Duodenal mucosa (tissue), 2 donors: ENCODE measurements around the gene AP1G2.

ENCODE experiments used
- H3K27ac ChIP-seq: one replicate; pipeline ENCODE4 v1.7.0; 2013; ENCODE audit warnings: low read depth, low read length
- H3K27me3 ChIP-seq, 2 donors: one replicate each; pipeline ENCODE4 v1.7.0; 2013; ENCODE audit warnings: low read length in 2 of 2, control low read depth in 1 of 2; ENCODE audit not compliant: insufficient read depth in 2 of 2, control insufficient read depth in 1 of 2
- H3K36me3 ChIP-seq, 2 donors: one replicate each; pipeline ENCODE4 v1.7.0; 2013; ENCODE audit warnings: low read length in 2 of 2, control low read depth in 1 of 2; ENCODE audit not compliant: insufficient read depth in 2 of 2, control insufficient read depth in 1 of 2
- H3K4me1 ChIP-seq, 2 donors: one replicate each; pipeline ENCODE4 v1.7.0; 2013; ENCODE audit warnings: low read length in 2 of 2, control low read depth in 1 of 2; ENCODE audit not compliant: insufficient read depth in 2 of 2, control insufficient read depth in 1 of 2
- H3K4me3 ChIP-seq, 2 donors: one replicate each; pipeline ENCODE4 v1.7.0; 2013; ENCODE audit warnings: low read length in 2 of 2, low read depth in 1 of 2
- H3K9ac ChIP-seq, 2 donors: one replicate each; pipeline ENCODE4 v1.7.0; 2013; ENCODE audit warnings: low read length in 2 of 2, low read depth in 1 of 2
- H3K9me3 ChIP-seq, 2 donors: one replicate each; pipeline ENCODE4 v1.7.0; 2013; ENCODE audit warnings: low read length in 2 of 2, control low read depth in 1 of 2; ENCODE audit not compliant: control insufficient read depth in 1 of 2

The AP1G2 gene

GRCh38 chr14:23548351-23549318 lies 19.0 kb downstream of the AP1G2 start:
- no peak overlapping the region for H3K4me3 ChIP-seq
- no peak overlapping the region for H3K27ac ChIP-seq
- H3K4me1 ChIP-seq = peaks cover 21 to 29% of the 10 kb centered on the region in 2 donors
- H3K9me3 ChIP-seq = no peaks in the 10 kb centered on the region
- H3K36me3 ChIP-seq = no peaks in the 10 kb centered on the region
- H3K27me3 ChIP-seq = no peaks in the 10 kb centered on the region
- no peak overlapping the region for H3K9ac ChIP-seq

- no peak overlapping the region for H3K9ac ChIP-seq
- H3K4me1 ChIP-seq = peaks cover 21 to 29% of the 10 kb centered on the region in 2 donors
Measured at GRCh38 chr14:23547924-23548323, 19.7 kb downstream of the AP1G2 start.

GRCh38 chr14:23546450-23547035 lies 21.0 kb downstream of the AP1G2 start:
- H3K4me3 ChIP-seq = no peak overlapping the region
- no peaks in the 10 kb centered on the region for H3K27me3 ChIP-seq
- H3K27ac ChIP-seq = no peak overlapping the region
- H3K9ac ChIP-seq = no peak overlapping the region
- H3K4me1 ChIP-seq = peaks cover 21 to 29% of the 10 kb centered on the region in 2 donors
- no peaks in the 10 kb centered on the region for H3K36me3 ChIP-seq
- H3K9me3 ChIP-seq = no peaks in the 10 kb centered on the region

More at GRCh38 chr14:23547924-23548323, 19.7 kb downstream of the AP1G2 start:
- H3K27me3 ChIP-seq = no peaks in the 10 kb centered on the region
- H3K9me3 ChIP-seq = no peaks in the 10 kb centered on the region
- no peaks in the 10 kb centered on the region for H3K36me3 ChIP-seq
- H3K4me3 ChIP-seq = no peak overlapping the region
- H3K27ac ChIP-seq = no peak overlapping the region

GRCh38 chr14:23545740-23546365 lies 21.7 kb downstream of the AP1G2 start:
- H3K4me1 ChIP-seq = peaks cover 20 to 29% of the 10 kb centered on the region in 2 donors
- H3K9me3 ChIP-seq = no peaks in the 10 kb centered on the region
- no peak overlapping the region for H3K27ac ChIP-seq
- no peak overlapping the region for H3K4me3 ChIP-seq
- no peak overlapping the region for H3K9ac ChIP-seq
- no peaks in the 10 kb centered on the region for H3K36me3 ChIP-seq
- H3K27me3 ChIP-seq = no peaks in the 10 kb centered on the region

GRCh38 chr14:23544511-23545447 lies 22.8 kb downstream of the AP1G2 start:
- no peaks in the 10 kb centered on the region for H3K36me3 ChIP-seq
- H3K4me1 ChIP-seq = peaks cover 11 to 20% of the 10 kb centered on the region in 2 donors
- no peak overlapping the region for H3K27ac ChIP-seq
- H3K9ac ChIP-seq = no peak overlapping the region
- peak overlapping the region; percentile 8 to 38 for H3K4me3 ChIP-seq
- H3K27me3 ChIP-seq = no peaks in the 10 kb centered on the region
- H3K9me3 ChIP-seq = no peaks in the 10 kb centered on the region

- H3K4me1 ChIP-seq = peaks cover 11 to 13% of the 10 kb centered on the region in 2 donors
- no peak overlapping the region for H3K27ac ChIP-seq
- H3K9me3 ChIP-seq = no peaks in the 10 kb centered on the region
- no peak overlapping the region for H3K9ac ChIP-seq
- no peaks in the 10 kb centered on the region for H3K27me3 ChIP-seq
- no peaks in the 10 kb centered on the region for H3K36me3 ChIP-seq
- no peak overlapping the region for H3K4me3 ChIP-seq
Measured at GRCh38 chr14:23543403-23543802, 24.2 kb downstream of the AP1G2 start.

- H3K36me3 ChIP-seq = no peaks in the 10 kb centered on the region
- no peak overlapping the region for H3K4me3 ChIP-seq
- no peaks in the 10 kb centered on the region for H3K9me3 ChIP-seq
- H3K27me3 ChIP-seq = no peaks in the 10 kb centered on the region
- peaks cover 11 to 13% of the 10 kb centered on the region in 2 donors for H3K4me1 ChIP-seq
- no peak overlapping the region for H3K27ac ChIP-seq
- no peak overlapping the region for H3K9ac ChIP-seq
Measured at GRCh38 chr14:23542261-23542660, 25.3 kb downstream of the AP1G2 start.

- no peak overlapping the region for H3K4me3 ChIP-seq
- H3K27me3 ChIP-seq = no peaks in the 10 kb centered on the region
- H3K27ac ChIP-seq = no peak overlapping the region
- peaks cover 5 to 10% of the 10 kb centered on the region in 2 donors for H3K4me1 ChIP-seq
- no peak overlapping the region for H3K9ac ChIP-seq
- no peaks in the 10 kb centered on the region for H3K9me3 ChIP-seq
- H3K36me3 ChIP-seq = no peaks in the 10 kb centered on the region
Measured at GRCh38 chr14:23540141-23540469, 27.5 kb downstream of the AP1G2 start.

- no peak overlapping the region for H3K4me3 ChIP-seq
- H3K36me3 ChIP-seq = no peaks in the 10 kb centered on the region
- no peaks in the 10 kb centered on the region for H3K9me3 ChIP-seq
- no peak overlapping the region for H3K9ac ChIP-seq
- H3K27me3 ChIP-seq = no peaks in the 10 kb centered on the region
- H3K27ac ChIP-seq = no peak overlapping the region
- H3K4me1 ChIP-seq = peaks cover 0 to 4% of the 10 kb centered on the region in 2 donors
Measured at GRCh38 chr14:23539248-23540140, 28.1 kb downstream of the AP1G2 start.
